GM18511 (cell line): ENCODE measurements around the gene THOP1.

Experiments
- ATAC-seq: cut with Tn5 transposase; IDR thresholded peaks from one replicate; pipeline ENCODE4 v1.9.1; 2021; ENCODE audit warnings: mild to moderate bottlenecking, moderate library complexity; ENCODE audit not compliant: unreplicated experiment

The THOP1 gene

DNA sequence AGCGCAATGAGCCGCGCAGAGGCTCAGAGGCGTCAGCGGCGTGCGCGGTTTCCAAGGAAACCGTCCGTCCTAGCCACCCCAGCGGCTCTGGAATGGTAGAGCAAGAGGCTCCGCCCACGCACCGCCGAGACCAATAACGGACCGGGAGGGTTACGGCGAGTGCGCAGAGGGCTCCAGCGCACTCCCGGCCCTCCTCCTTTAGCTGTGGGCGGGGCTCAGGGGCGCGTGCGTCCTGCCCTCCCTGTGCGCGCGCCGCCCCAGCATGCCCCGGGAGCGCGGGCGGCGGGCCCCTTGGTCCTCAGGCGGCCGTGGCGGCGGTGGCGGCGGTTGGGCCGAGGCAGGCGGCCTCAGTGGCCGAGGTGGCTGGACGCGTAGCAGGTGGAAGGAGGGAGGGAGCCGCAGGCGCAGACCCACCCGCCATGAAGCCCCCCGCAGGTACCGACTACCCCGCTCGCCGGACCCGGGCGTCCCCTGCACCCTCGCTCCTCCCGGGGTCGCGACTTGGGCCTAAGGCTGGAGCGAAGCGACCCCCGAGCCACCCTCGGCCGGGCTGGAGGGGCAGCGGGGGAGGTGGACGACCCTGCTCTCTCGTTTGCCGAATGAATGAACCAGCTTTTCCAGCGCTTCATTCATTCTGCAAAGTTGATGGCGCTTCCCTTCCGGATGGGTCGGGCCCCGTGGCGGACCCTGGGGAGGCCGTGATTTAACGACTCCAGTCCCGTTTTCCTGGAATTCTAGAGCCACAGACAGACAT, at the start of gene THOP1:
Gene THOP1, plus strand, starts transcription at position 260 of the 754 bp plus-strand sequence. Its CDS starts 160 bp downstream, at position 420.
- ATAC-seq: peak; percentile 56

DNA sequence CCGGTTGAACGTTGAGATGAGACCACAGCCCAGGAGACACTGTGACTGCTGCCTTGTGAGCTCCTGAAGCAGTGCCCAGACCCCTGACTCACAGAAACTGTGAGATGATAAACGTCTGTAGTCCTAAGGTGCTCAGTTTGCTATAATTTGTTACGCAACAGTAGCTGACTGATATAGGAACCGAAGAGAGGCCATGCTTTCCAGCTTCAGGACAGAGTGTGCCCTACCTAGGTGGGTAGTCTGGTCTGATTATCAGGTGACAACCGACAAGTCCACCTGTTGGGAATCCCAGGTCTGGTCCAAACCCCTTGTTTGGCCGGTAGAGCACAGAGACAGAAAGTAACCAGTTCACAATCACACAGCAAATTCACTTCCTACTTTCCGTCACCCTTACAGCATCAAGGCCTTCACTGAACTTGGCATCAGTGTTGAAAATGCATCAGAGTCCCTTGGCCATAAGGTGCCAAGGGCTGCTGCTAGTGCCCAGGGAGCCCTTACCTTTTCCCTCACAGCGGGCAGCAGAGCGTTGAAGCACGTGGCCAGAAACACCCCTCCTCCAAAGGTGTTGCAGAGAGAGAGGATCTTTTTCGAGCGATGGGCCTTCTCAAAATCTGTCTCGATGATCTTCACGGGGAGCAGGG, 48.6 kb upstream of the THOP1 start:
- no peak for ATAC-seq

GRCh38 chr19:2739602-2740313, 45.5 kb upstream of the THOP1 start, which contains the start of gene SLC39A3:
TSS of gene SLC39A3 (minus strand) at chr19:2740017. CDS start at chr19:2737257, 2,760 bp downstream.
- ATAC-seq: peak; percentile 91

GRCh38 chr19:2740314-2740656, 45.0 kb upstream of the THOP1 start:
- ATAC-seq: no peak

- no peak for ATAC-seq
Observed at GRCh38 chr19:2743099-2743498, 42.2 kb upstream of the THOP1 start.

GRCh38 chr19:2744113-2744512, 41.2 kb upstream of the THOP1 start:
- ATAC-seq: no peak

DNA sequence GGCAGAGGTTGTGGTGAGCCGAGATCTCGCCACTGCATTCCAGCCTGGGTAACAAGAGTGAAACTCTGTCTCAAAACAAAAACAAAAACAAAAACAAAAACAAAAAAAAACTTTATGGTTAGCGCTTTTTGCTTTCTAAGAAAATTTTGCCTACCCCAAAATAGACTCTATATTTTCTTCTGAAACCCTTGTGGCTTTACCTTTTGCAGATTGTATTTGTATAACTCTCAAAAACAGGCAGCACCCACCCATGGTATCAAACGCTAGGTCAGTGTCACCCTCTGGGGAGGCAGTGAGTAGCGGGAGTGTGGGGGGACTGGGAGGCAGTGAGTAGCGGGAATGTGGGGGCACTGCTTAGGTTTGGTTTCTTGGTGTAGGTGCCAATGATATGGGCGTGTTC, 38.0 kb upstream of the THOP1 start:
- no peak for ATAC-seq

DNA sequence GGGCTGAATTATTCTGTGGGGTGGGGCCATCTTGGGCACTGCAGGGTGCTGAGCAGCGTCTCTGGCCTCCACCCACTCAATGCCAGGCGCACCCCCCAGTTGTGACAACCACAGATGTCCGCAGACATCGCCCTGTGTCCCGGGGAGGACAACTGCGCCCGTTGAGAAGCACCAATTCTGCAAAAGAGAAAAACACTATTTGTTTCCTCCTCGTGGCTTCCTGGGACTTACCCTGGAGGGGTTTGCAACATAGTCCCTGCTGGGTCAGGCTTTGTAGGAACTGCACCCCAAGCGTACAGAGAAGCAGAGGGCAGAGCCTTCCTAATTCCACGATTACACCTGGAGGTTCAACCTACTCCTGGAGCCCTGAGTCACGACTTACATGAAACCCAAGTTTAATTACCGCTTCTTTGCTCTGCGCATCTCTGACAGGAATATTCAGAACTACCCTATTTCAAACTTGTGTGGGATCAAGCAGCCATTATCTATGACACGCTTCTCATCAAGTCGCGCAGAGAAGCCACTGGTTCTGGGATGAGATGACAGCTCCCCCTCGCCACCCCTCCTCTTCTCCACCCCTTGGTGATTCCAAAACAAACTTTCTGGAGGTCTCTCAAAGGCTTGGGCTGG, 34.4 kb upstream of the THOP1 start:
- ATAC-seq: no peak

- no peak for ATAC-seq
Observed at GRCh38 chr19:2751438-2751830, 33.9 kb upstream of the THOP1 start.

- no peak for ATAC-seq
Observed at GRCh38 chr19:2754659-2755447, 30.4 kb upstream of the THOP1 start.

DNA sequence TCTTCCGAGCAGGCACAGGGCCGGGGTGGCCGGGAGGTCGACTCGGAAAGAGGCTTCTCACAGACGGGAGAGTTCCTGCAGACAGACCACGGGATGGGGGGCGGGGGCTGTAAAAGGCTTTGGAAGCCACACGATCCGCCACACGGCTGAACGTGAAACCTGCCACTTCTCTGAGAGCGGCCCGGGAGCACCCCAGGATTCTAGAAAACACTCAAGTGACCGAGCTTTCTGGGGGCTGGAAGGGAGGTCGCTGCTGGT, 29.9 kb upstream of the THOP1 start:
- ATAC-seq: no peak

GRCh38 chr19:2755811-2756210, 29.5 kb upstream of the THOP1 start:
- ATAC-seq: no peak

DNA sequence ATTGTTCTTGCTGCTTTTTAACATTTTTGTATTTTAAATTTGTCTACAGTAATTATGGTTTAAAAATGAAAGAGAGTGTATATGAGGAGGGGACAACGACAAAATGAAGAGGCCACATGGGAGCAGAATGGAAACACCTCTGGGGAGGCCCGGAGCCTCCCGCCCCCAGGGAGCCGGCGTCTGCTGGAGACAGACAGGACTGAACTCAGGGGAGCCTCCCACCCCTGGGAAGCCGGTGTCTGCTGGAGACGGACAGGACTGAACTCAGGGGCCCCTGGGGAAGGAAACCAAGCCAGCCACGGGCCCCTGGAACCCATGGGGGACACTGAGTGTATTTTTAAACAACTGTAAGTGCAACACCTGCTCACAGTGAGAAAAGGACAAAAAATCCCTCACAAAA, 28.8 kb upstream of the THOP1 start:
- ATAC-seq: no peak

DNA sequence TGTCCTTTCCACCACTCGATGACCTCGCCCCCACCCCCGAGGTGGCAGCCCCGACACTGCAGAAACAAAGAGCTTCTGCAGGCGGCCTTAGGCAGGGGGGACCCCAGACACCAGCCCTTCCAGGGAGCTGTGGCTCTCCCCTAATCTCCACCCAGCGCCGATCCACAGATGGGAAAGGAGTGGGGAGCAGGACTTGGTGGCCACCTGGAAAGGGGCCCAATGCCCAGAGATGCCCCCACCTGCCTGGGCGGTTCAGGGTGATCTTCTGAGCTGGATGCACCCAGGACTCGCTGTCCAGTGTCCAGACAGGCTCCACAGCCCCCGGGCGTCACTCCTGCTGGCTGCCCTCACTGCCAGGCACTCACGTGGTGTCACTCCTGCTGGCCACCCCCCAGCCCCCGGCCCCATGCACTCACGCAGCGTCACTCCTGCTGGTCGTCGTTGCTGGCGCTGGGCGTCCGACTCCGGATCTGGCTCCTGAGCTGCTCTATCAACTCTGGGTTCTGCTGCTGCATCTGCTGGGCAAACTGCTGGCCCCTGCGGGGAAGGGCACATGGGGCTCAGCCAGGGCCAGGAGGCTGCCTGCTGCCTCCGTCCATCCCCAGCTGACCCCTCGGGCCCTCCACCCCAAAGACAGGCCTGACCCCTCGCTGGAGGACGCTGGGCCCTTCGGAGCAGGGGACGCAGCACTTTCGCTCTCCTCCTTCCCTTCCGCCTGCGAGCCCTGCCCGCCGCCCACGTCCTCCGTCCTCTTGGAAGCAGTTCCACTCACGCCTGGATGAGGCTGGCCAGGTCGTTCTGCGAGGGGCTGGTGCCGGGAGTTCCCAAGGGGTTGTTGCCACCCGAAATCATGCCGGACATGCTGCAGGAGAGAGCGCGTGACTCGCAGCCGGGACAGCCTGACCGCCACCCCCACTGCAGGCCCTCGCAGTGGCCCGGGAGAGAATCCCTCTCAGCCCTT, 28.1 kb upstream of the THOP1 start:
- ATAC-seq: no peak

GRCh38 chr19:2758601-2759313, 26.5 kb upstream of the THOP1 start:
- ATAC-seq: no peak

- no peak for ATAC-seq
Observed at GRCh38 chr19:2759362-2759761, 25.9 kb upstream of the THOP1 start.

DNA sequence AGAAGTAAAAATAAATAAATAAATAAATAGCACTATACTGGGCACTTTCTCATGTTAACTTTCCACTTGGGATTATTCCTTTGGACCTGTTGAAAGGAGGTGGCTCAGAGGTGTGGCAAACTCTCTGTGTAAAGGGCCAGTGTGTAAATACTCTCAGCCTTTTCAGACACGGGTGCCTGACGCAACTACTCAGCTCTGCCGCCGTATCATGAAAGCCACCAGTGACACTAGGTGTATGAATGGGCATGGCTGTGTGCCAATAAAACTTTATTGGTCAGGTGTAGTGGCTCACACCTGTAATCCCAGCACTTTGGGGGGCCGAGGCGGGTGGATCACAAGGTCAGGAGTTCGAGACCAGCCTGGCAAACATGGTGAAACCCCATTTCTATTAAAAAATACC, 25.3 kb upstream of the THOP1 start:
- ATAC-seq: no peak

DNA sequence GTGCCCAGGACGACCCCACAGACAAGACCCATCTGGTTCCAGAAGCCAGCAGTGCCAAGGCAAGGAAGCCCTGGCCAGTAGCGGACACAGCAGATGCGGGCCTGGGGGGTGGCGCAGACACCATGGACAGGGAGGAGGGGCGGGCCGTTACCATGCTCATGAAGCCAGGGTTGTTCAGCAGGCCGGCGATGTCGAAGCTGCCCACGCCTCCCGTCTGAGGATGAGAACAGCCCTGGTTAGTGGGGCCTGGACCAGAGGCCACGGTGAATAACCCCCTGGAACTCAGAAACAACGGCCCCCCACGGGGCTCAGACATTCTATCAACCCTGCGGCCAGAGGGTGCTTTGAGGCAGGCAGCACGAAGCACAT, 24.0 kb upstream of the THOP1 start:
- no peak for ATAC-seq
